Adrenal gland (tissue), 5 donors: ENCODE results near the gene CDH12.

Source experiments
- POLR2A ChIP-seq, 2 donors: fragments of 450-650 bp; IDR thresholded peaks; one replicate each; pipeline ENCODE4 v1.6.1; 2017; ENCODE audit warnings: antibody characterized with exemption in 2 of 2, mild to moderate bottlenecking in 2 of 2, moderate library complexity in 1 of 2
- TF ChIP-seq, protein P1 (sequence below), 6 experiments: fragments of 450-650 bp in 4 of 6; fragments of 200-600 bp in 2 of 6; sonication (generic) in 1 of 6; IDR thresholded peaks; 1 replicate in 5 of 6; 2 replicates in 1 of 6; pipeline versions ENCODE4 v1.5.1 to v1.8.0; 2016 to 2021; ENCODE audit warnings: antibody characterized with exemption in 6 of 6, mild to moderate bottlenecking in 2 of 6, moderate library complexity in 1 of 6
- donor health status: DM: no; HTN: no; CAD: no.

DNA sequence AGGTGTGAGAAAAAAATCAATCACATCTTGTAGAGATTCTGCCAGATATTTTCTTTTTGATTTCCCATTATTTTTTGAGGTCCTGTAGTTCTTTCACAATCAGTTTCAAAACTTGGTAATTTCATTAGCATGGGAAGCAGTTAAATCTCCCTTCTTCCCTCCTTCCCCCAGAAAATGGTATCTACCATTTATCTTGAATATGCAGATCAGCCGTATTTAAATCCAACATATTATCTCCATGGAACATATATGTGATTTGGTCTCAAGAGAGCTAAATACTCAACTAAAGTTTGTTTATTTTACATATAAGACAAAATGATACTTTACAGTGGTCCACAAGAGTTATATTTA is 1034.8 kb downstream of the CDH12 start:
- TF ChIP-seq POLR2A (IDR thresholded peaks at IDR 0.05): no peak
- TF ChIP-seq, protein P1, sequence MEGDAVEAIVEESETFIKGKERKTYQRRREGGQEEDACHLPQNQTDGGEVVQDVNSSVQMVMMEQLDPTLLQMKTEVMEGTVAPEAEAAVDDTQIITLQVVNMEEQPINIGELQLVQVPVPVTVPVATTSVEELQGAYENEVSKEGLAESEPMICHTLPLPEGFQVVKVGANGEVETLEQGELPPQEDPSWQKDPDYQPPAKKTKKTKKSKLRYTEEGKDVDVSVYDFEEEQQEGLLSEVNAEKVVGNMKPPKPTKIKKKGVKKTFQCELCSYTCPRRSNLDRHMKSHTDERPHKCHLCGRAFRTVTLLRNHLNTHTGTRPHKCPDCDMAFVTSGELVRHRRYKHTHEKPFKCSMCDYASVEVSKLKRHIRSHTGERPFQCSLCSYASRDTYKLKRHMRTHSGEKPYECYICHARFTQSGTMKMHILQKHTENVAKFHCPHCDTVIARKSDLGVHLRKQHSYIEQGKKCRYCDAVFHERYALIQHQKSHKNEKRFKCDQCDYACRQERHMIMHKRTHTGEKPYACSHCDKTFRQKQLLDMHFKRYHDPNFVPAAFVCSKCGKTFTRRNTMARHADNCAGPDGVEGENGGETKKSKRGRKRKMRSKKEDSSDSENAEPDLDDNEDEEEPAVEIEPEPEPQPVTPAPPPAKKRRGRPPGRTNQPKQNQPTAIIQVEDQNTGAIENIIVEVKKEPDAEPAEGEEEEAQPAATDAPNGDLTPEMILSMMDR (IDR thresholded peaks at IDR 0.05): no peak
